A549 (cell line): ENCODE data around the gene TMEM139. TPM values are rescaled to one million over a fixed set of nuclear protein-coding genes. Genes with fewer than 3 reads are reported as not detected.
A peak's percentile ranks its signal among the peaks of the same experiment; 100 is the strongest.

ENCODE experiments used
- ATAC-seq, 2 experiments: fragments of 200-7000 bp in 1 of 2; fragments of >200 bp in 1 of 2; cut with Nextera tagmentation in 1 of 2; cut with Tn5 transposase in 1 of 2; 3 replicates each; pipeline versions ENCODE4 v1.8.0 to v1.9.1; 2018 to 2020; ENCODE audit warnings: mild to moderate bottlenecking in 1 of 2, moderate library complexity in 1 of 2
- CTCF ChIA-PET: fragments of 300-600 bp; sonication (Branson Sonifier 250); formaldehyde crosslinking; extraction: SDS; loops from one replicate; lab custom pipeline; 2021; ENCODE audit warnings: antibody characterized with exemption, inconsistent platforms; lab: Yijun Ruan, JAX
- POLR2A ChIA-PET: fragments of 350-600 bp; formaldehyde crosslinking; extraction: SDS; loops from one replicate; lab custom pipeline; 2021; ENCODE audit warnings: antibody characterized with exemption, inconsistent platforms; lab: Yijun Ruan, JAX
- DNase-seq, 2 experiments: peaks; one replicate each; pipeline versions ENCODE4 v3.0.0 to v3.0.0-alpha.2; 2011 to 2016; ENCODE audit warnings: low read depth in 1 of 2, low spot score in 1 of 2
- FAIRE-seq: peaks from 2 replicates; lab custom pipeline; 2011; peaks lifted over from hg19 to GRCh38; lab: Jason Lieb, UNC
- H3K27ac ChIP-seq, 2 experiments: fragments of >200 bp; sonication (Bioruptor Twin); formaldehyde crosslinking; 3 replicates each; pipeline ENCODE4 v1.5.1; 2016 to 2017
- H3K4me1 ChIP-seq: fragments of >200 bp; sonication (Bioruptor Twin); formaldehyde crosslinking; 3 replicates; pipeline ENCODE4 v1.6.1; 2016
- H3K4me2 ChIP-seq: fragments of >200 bp; sonication (Bioruptor Twin); formaldehyde crosslinking; 3 replicates; pipeline ENCODE4 v1.6.1; 2016
- H3K4me3 ChIP-seq: fragments of >200 bp; sonication (Bioruptor Twin); formaldehyde crosslinking; 3 replicates; pipeline ENCODE4 v1.5.1; 2016
- H3K9me3 ChIP-seq: fragments of >200 bp; sonication (Bioruptor Twin); formaldehyde crosslinking; 3 replicates; pipeline ENCODE4 v1.6.1; 2016
- CBX2 ChIP-seq: fragments of 200-600 bp; sonication (generic); IDR thresholded peaks from 2 replicates; pipeline ENCODE4 v1.6.1; 2016; ENCODE audit warnings: low read depth, mild to moderate bottlenecking, borderline replicate concordance
- CEBPB ChIP-seq, 2 experiments: fragments of >200 bp in 1 of 2; sonication (Bioruptor Twin) in 1 of 2; formaldehyde crosslinking in 1 of 2; IDR thresholded peaks; 2 replicates each; pipeline ENCODE4 v1.6.1; 2012 to 2016
- EHMT2 ChIP-seq: fragments of 200-600 bp; sonication (generic); IDR thresholded peaks from 2 replicates; pipeline ENCODE4 v1.6.1; 2016; ENCODE audit warnings: antibody characterized with exemption, low read depth, mild to moderate bottlenecking, moderate library complexity
- EP300 ChIP-seq, 2 experiments: fragments of >200 bp; sonication (Bioruptor Twin); formaldehyde crosslinking; IDR thresholded peaks; 2 replicates in 1 of 2; 3 replicates in 1 of 2; pipeline ENCODE4 v1.6.1; 2016 to 2017
- FOSB ChIP-seq: fragments of 250-450 bp; sonication (Bioruptor Pico); IDR thresholded peaks from 2 replicates; pipeline ENCODE4 v1.5.0; 2020; ENCODE audit warnings: mild to moderate bottlenecking, moderate library complexity
- GATA3 ChIP-seq: IDR thresholded peaks from 2 replicates; pipeline ENCODE4 v1.6.1; 2012; ENCODE audit warnings: borderline replicate concordance
- HDAC2 ChIP-seq: fragments of 200-600 bp; sonication (generic); IDR thresholded peaks from 2 replicates; pipeline ENCODE4 v1.6.1; 2016
- HOXA7 ChIP-seq: fragments of 250-450 bp; sonication (Bioruptor Pico); IDR thresholded peaks from 2 replicates; pipeline ENCODE4 v1.5.0; 2020; ENCODE audit warnings: mild to moderate bottlenecking, moderate library complexity
- HOXB13 ChIP-seq: fragments of 250-450 bp; sonication (Bioruptor Pico); IDR thresholded peaks from 2 replicates; pipeline ENCODE4 v1.5.0; 2020; ENCODE audit warnings: low read depth, mild to moderate bottlenecking, moderate library complexity
- JUN ChIP-seq, 2 experiments: fragments of >200 bp; sonication (Bioruptor Twin); formaldehyde crosslinking; IDR thresholded peaks; 2 replicates in 1 of 2; 3 replicates in 1 of 2; pipeline ENCODE4 v1.6.1; 2016 to 2017
- JUNB ChIP-seq: fragments of >200 bp; sonication (Bioruptor Twin); formaldehyde crosslinking; IDR thresholded peaks from 2 replicates; pipeline ENCODE4 v1.6.1; 2016
- MAFK ChIP-seq: fragments of 450-650 bp; IDR thresholded peaks from 2 replicates; pipeline ENCODE4 v1.6.1; 2014; ENCODE audit not compliant: partially characterized antibody
- MAX ChIP-seq: IDR thresholded peaks from 2 replicates; pipeline ENCODE4 v1.6.1; 2012
- MAZ ChIP-seq: fragments of 150-350 bp; IDR thresholded peaks from 2 replicates; pipeline ENCODE4 v1.6.1; 2014; ENCODE audit warnings: antibody characterized with exemption, low read depth, low read length, borderline replicate concordance
- MYC ChIP-seq: IDR thresholded peaks from 2 replicates; pipeline ENCODE4 v1.6.1; 2012; ENCODE audit warnings: mild to moderate bottlenecking, inconsistent platforms, low read length, improper control_type of control experiment, borderline replicate concordance
- NFE2L2 ChIP-seq: fragments of 150-350 bp; conservative IDR thresholded peaks from 2 replicates; pipeline ENCODE4 v1.6.1; 2014; ENCODE audit warnings: low read length
- PHF8 ChIP-seq: fragments of 200-600 bp; sonication (generic); IDR thresholded peaks from 2 replicates; pipeline ENCODE4 v1.6.1; 2016; ENCODE audit warnings: low read depth, mild to moderate bottlenecking, antibody characterized with exemption, moderate library complexity, borderline replicate concordance
- POLR2A ChIP-seq: IDR thresholded peaks from 2 replicates; pipeline ENCODE4 v1.6.1; 2012; ENCODE audit warnings: mild to moderate bottlenecking, low read length
- RAD21 ChIP-seq, 2 experiments: fragments of >200 bp in 1 of 2; sonication (Bioruptor Twin) in 1 of 2; formaldehyde crosslinking in 1 of 2; IDR thresholded peaks in 1 of 2; conservative IDR thresholded peaks in 1 of 2; 2 replicates in 1 of 2; 3 replicates in 1 of 2; pipeline ENCODE4 v1.6.1; 2012 to 2018; ENCODE audit warnings: inconsistent platforms in 1 of 2
- RFX5 ChIP-seq: fragments of 450-650 bp; IDR thresholded peaks from 2 replicates; pipeline ENCODE4 v1.7.1; 2014; ENCODE audit warnings: antibody characterized with exemption, mild to moderate bottlenecking, moderate library complexity
- SMC3 ChIP-seq: fragments of >200 bp; sonication (Bioruptor Twin); formaldehyde crosslinking; IDR thresholded peaks from 3 replicates; pipeline ENCODE4 v1.6.1; 2018; ENCODE audit warnings: inconsistent platforms
- SREBF2 ChIP-seq: fragments of 450-650 bp; IDR thresholded peaks from 2 replicates; pipeline ENCODE4 v1.6.1; 2014; ENCODE audit warnings: mild to moderate bottlenecking, moderate library complexity
- TFCP2L1 ChIP-seq: fragments of 250-450 bp; sonication (Bioruptor Pico); IDR thresholded peaks from 2 replicates; pipeline ENCODE4 v1.5.0; 2021; ENCODE audit warnings: mild to moderate bottlenecking
- TP53 ChIP-seq: fragments of 250-450 bp; sonication (Bioruptor Pico); IDR thresholded peaks from 2 replicates; pipeline ENCODE4 v1.5.0; 2021; ENCODE audit warnings: mild to moderate bottlenecking, moderate library complexity
- ZC3H11A ChIP-seq: fragments of 450-650 bp; IDR thresholded peaks from 2 replicates; pipeline ENCODE4 v1.6.1; 2014; ENCODE audit warnings: antibody characterized with exemption, mild to moderate bottlenecking
- ZFP36 ChIP-seq: fragments of 450-650 bp; IDR thresholded peaks from 2 replicates; pipeline ENCODE4 v1.6.1; 2014; ENCODE audit warnings: borderline replicate concordance; ENCODE audit not compliant: partially characterized antibody
- WGBS: methylation state at CpG from one replicate; pipeline ENCODE4 v1.1.6; 2017; ENCODE audit errors: missing lambda C conversion rate; 5-methylcytosine and 5-hydroxymethylcytosine counted together
- polyA plus RNA-seq, 4 experiments: library from polyadenylated mRNA; depleted of rRNA in 3 of 4; stranded (reverse); fragments of >200 nt; fragmentation: RNase III in 1 of 4; extraction: RNeasy Plus Mini Kit Qiagen cat#74134 plus additional on column Dnase treatment in 1 of 4; gene quantifications; 2 replicates in 3 of 4; 3 replicates in 1 of 4; pipeline ENCODE4 v1.2.3, GENCODE V29; 2011 to 2017
- TF ChIP-seq, protein P1 (sequence below): fragments of 450-650 bp; IDR thresholded peaks from 2 replicates; pipeline ENCODE4 v1.6.1; 2014; ENCODE audit warnings: antibody characterized with exemption
- TF ChIP-seq, protein P2 (sequence below): IDR thresholded peaks from 2 replicates; pipeline ENCODE4 v1.6.1; 2012
- TF ChIP-seq, protein P3 (sequence below): fragments of 200-600 bp; sonication (generic); IDR thresholded peaks from 2 replicates; pipeline ENCODE4 v1.6.1; 2016; ENCODE audit warnings: antibody characterized with exemption, mild to moderate bottlenecking, moderate library complexity

Gene TMEM139
- polyA plus RNA-seq, 2 of the 4 experiments (the other 2 are of a cell fraction) = 0.37 to 0.65 TPM

DNA sequence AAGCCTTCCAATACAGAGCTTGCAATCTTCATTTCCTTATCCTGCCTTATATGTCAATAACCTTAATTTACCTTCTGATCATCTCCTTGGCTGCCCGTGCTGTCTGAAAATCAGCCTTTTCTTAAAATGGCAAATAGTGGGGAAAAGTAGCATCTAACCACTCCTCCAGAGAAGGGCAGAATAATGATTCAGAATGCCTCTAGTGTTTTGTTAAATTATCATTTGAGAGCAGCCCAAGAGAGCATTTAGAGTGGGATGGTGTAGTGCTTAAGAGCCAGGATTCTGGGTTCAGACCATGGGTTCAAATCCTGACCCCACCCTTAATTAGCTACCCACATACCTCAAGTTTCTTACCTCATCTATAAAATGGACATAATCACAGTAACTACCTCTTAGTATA, 4.6 kb upstream of the TMEM139 start:
- ATAC-seq (no peak), FAIRE-seq (no peak), DNase-seq (no peak)
- CTCF ChIA-PET = interaction anchor here (0.8 to 0.9 kb wide), 2 partner anchors 48 to 100 kb away, joined by 3 read pairs; no protein-coding TSS in a partner anchor
- POLR2A ChIA-PET = interaction anchor here (1.2 kb wide), 1 partner anchor 8 kb away, joined by 6 read pairs; the partner anchor contains the start of gene CASP2
- WGBS = 57% methylated on average over 1 of the region's 1 CpG
- TF ChIP-seq MAFK = no peak
- no peak for TF ChIP-seq POLR2A
- H3K9me3 ChIP-seq = no peaks in the 10 kb centered on the region
- H3K4me2 ChIP-seq = peak overlapping the region; percentile 44
- H3K27ac ChIP-seq = no peak overlapping the region
- no peak overlapping the region for H3K4me3 ChIP-seq
- peaks cover 15% of the 10 kb centered on the region for H3K4me1 ChIP-seq

DNA sequence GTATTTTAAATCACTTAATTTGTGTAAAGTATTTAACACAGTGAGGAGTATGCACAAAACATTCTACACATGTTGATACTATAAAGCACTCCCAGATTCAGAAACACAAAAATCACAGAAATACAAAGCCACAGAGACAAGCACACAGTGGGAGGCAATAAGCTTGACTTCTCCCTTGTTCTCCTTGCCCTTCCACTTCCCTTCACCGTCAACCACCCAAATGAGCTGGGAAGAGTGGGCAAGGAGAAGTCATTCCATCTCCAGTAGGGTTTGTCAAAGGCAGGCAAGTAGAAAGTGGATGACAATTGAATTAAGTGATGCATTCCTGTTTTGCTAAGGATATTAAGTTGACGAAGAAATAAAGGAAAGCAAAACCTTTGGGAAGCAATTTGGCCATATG, 4.2 kb upstream of the TMEM139 start:
- TF ChIP-seq RFX5 (no peak), MYC (no peak), NFE2L2 (no peak), CEBPB (IDR thresholded peaks at IDR 0.05) (no peak), HOXA7 (no peak), PHF8 (no peak), MAZ (no peak), RAD21 (conservative IDR thresholded peaks at IDR 0.05 in 1 of 2, IDR thresholded peaks at IDR 0.05 in 1 of 2) (no peak), SREBF2 (no peak)
- TF ChIP-seq, all 56 proteins: peak for 0

DNA sequence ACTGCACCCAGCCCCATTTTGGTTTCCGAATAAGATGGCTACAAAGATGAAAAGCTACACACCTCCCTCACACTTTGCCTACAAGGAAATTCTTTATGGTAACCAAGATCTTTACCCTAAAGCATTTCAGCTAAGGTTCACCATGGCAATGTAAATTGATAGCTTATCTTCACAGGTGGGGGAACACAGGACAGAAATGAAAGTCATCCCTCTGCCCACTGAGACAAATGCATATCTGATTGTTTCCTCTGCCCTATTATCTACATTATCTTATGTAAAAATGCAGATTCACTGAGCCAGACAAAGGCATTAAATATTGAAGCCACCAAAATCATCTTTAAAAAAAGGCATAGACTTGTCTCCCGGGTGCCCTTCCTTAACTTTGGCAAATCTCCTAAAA, 3.2 kb upstream of the TMEM139 start:
- Histone ChIP-seq H3K27ac (no peak overlapping the region), H3K9me3 (no peaks in the 10 kb centered on the region), H3K4me1 (peaks cover 24% of the 10 kb centered on the region), H3K4me2 (no peak overlapping the region), H3K4me3 (no peak overlapping the region)
- no peak for DNase-seq
- TF ChIP-seq FOSB (CRISPR knock-in tag) (no peak), ZC3H11A (no peak), TP53 (no peak), SREBF2 (no peak), EP300 (IDR thresholded peaks at IDR 0.05) (no peak), HDAC2 (no peak), ZFP36 (no peak), MAX (no peak), SMC3 (no peak), JUNB (no peak)
- TF ChIP-seq, protein P1, sequence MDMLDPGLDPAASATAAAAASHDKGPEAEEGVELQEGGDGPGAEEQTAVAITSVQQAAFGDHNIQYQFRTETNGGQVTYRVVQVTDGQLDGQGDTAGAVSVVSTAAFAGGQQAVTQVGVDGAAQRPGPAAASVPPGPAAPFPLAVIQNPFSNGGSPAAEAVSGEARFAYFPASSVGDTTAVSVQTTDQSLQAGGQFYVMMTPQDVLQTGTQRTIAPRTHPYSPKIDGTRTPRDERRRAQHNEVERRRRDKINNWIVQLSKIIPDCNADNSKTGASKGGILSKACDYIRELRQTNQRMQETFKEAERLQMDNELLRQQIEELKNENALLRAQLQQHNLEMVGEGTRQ = no peak
- TF ChIP-seq, protein P2, sequence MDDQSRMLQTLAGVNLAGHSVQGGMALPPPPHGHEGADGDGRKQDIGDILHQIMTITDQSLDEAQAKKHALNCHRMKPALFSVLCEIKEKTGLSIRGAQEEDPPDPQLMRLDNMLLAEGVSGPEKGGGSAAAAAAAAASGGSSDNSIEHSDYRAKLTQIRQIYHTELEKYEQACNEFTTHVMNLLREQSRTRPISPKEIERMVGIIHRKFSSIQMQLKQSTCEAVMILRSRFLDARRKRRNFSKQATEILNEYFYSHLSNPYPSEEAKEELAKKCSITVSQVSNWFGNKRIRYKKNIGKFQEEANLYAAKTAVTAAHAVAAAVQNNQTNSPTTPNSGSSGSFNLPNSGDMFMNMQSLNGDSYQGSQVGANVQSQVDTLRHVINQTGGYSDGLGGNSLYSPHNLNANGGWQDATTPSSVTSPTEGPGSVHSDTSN = no peak
- WGBS = 88% methylated on average over 2 of the region's 2 CpGs
- ChIA-PET CTCF (interaction anchor here (1.1 to 1.5 kb wide), 2 partner anchors 24 to 41 kb away, joined by 3 to 6 read pairs; no protein-coding TSS in a partner anchor), POLR2A (no interaction called here)
- ATAC-seq = no peak
- FAIRE-seq = no peak

More for the DNA sequence above, 4.2 kb upstream of the TMEM139 start:
- ATAC-seq (no peak), DNase-seq (no peak), FAIRE-seq (no peak)
- no peaks in the 10 kb centered on the region for H3K9me3 ChIP-seq
- H3K27ac ChIP-seq = no peak overlapping the region
- CTCF ChIA-PET = interaction anchor here (0.9 kb wide), 1 partner anchor 48 kb away, joined by 3 read pairs; no protein-coding TSS in a partner anchor
- H3K4me1 ChIP-seq = peaks cover 19% of the 10 kb centered on the region
- no peak overlapping the region for H3K4me3 ChIP-seq
- POLR2A ChIA-PET = interaction anchor here (1.2 kb wide), 1 partner anchor 8 kb away, joined by 6 read pairs; the partner anchor contains the start of gene CASP2
- 81% methylated on average over 2 of the region's 2 CpGs for WGBS
- no peak overlapping the region for H3K4me2 ChIP-seq

DNA sequence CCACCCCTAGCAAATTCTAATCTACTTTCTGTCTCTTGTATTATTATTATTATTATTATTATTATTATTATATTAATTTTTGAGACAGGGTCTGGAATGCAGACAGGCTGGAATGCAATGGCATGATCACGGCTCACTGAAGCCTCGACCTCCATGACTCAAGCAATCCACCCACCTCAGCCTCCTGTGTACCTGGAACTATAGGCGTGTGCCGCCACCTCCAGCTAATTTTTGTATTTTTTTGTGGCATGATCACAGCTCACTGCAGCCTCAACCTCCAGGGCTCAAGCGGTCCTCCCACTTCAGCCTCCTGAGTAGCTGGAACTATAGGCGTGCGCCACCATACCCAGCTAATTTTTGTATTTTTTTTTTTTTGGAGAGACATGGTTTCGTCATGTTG, 2.6 kb upstream of the TMEM139 start:
- Histone ChIP-seq H3K9me3 (no peaks in the 10 kb centered on the region), H3K27ac (no peak overlapping the region), H3K4me2 (no peak overlapping the region), H3K4me1 (peaks cover 24% of the 10 kb centered on the region), H3K4me3 (no peak overlapping the region)
- DNase-seq (no peak), ATAC-seq (no peak), FAIRE-seq (no peak)
- 90% methylated on average over 8 of the region's 8 CpGs for WGBS
- ChIA-PET POLR2A (no interaction called here), CTCF (interaction anchor here (1.1 to 1.5 kb wide), 3 partner anchors 13 to 42 kb away, joined by 3 to 6 read pairs (median 4); no protein-coding TSS in a partner anchor)
- TF ChIP-seq, protein P3, sequence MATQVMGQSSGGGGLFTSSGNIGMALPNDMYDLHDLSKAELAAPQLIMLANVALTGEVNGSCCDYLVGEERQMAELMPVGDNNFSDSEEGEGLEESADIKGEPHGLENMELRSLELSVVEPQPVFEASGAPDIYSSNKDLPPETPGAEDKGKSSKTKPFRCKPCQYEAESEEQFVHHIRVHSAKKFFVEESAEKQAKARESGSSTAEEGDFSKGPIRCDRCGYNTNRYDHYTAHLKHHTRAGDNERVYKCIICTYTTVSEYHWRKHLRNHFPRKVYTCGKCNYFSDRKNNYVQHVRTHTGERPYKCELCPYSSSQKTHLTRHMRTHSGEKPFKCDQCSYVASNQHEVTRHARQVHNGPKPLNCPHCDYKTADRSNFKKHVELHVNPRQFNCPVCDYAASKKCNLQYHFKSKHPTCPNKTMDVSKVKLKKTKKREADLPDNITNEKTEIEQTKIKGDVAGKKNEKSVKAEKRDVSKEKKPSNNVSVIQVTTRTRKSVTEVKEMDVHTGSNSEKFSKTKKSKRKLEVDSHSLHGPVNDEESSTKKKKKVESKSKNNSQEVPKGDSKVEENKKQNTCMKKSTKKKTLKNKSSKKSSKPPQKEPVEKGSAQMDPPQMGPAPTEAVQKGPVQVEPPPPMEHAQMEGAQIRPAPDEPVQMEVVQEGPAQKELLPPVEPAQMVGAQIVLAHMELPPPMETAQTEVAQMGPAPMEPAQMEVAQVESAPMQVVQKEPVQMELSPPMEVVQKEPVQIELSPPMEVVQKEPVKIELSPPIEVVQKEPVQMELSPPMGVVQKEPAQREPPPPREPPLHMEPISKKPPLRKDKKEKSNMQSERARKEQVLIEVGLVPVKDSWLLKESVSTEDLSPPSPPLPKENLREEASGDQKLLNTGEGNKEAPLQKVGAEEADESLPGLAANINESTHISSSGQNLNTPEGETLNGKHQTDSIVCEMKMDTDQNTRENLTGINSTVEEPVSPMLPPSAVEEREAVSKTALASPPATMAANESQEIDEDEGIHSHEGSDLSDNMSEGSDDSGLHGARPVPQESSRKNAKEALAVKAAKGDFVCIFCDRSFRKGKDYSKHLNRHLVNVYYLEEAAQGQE = no peak
- TF ChIP-seq EHMT2 (no peak), JUN (IDR thresholded peaks at IDR 0.05) (no peak), HOXB13 (CRISPR knock-in tag) (no peak), GATA3 (no peak), TFCP2L1 (CRISPR knock-in tag) (no peak), SMC3 (no peak), ZC3H11A (no peak), NFE2L2 (no peak), CBX2 (no peak)
